HCT116 (cell line): ENCODE data around the gene PPP1R2B. TPM values are rescaled to one million over a fixed set of nuclear protein-coding genes. Genes with fewer than 3 reads are reported as not detected.

Source experiments
- ATAC-seq: fragments of 200-7000 bp; cut with Tn5 transposase; 2 replicates; pipeline ENCODE4 v1.9.1; 2020; ENCODE audit warnings: mild to moderate bottlenecking, moderate library complexity
- BruUV-seq: library from RNA; stranded (reverse); fragments of 400-500 nt; replicated peaks from 2 replicates; lab custom pipeline; 2021; lab: Mats Ljungman, UMichigan
- CTCF ChIA-PET: fragments of 300-600 bp; sonication (Branson Sonifier 250); formaldehyde crosslinking; loops from one replicate; lab custom pipeline; 2021; ENCODE audit warnings: antibody characterized with exemption; lab: Charles Lee
- POLR2A ChIA-PET: fragments of 300-600, 350-600 bp; sonication (Branson Sonifier 250); formaldehyde crosslinking; loops from one replicate; lab custom pipeline; 2021; ENCODE audit warnings: antibody characterized with exemption; lab: Charles Lee
- RAD21 ChIA-PET, 2 experiments: fragments of 300-600 bp; sonication (Branson Sonifier 250); formaldehyde crosslinking; loops; one replicate each; lab custom pipeline; 2023; ENCODE audit warnings: low total read pairs in 2 of 2; ENCODE audit not compliant: uncharacterized antibody in 2 of 2, unreplicated experiment in 2 of 2, low non-redundant PET in 1 of 2; lab: Charles Lee
- DNase-seq: peaks from one replicate; pipeline ENCODE4 v3.0.0-alpha.2; 2010; ENCODE audit warnings: low read depth, low spot score
- H2AFZ ChIP-seq: fragments of 200-600 bp; shearing (Covaris generic), sonication (generic); 2 replicates; pipeline ENCODE4 v1.6.1; 2017; ENCODE audit warnings: low read depth, mixed run types, mixed read lengths, antibody characterized with exemption, low read length; ENCODE audit not compliant: poor library complexity, severe bottlenecking
- H3K27ac ChIP-seq: 2 replicates; pipeline ENCODE4 v1.5.1; 2012; ENCODE audit warnings: low read depth, low read length
- H3K27me3 ChIP-seq: fragments of 200-600 bp; sonication (generic); 2 replicates; pipeline ENCODE4 v1.6.1; 2016; ENCODE audit warnings: mixed run types, low read length, mixed read lengths; ENCODE audit not compliant: insufficient read depth
- H3K36me3 ChIP-seq, 2 experiments: fragments of 200-500 bp in 1 of 2; fragments of 200-600 bp in 1 of 2; sonication (Bioruptor generic) in 1 of 2; sonication (generic) in 1 of 2; 2 replicates each; pipeline versions ENCODE4 v1.5.1 to v1.6.1; 2014 to 2016; ENCODE audit warnings: low read length in 2 of 2, inconsistent platforms in 1 of 2, mixed read lengths in 1 of 2, mixed run types in 1 of 2; ENCODE audit not compliant: insufficient read depth in 2 of 2, control insufficient read depth in 1 of 2
- H3K4me1 ChIP-seq, 2 experiments: fragments of 200-600 bp in 1 of 2; sonication (generic) in 1 of 2; 2 replicates each; pipeline versions ENCODE4 v1.5.1 to v1.6.1; 2012 to 2017; ENCODE audit warnings: low read length in 2 of 2, inconsistent platforms in 1 of 2, mild to moderate bottlenecking in 1 of 2, mixed read lengths in 1 of 2, mixed run types in 1 of 2, moderate library complexity in 1 of 2; ENCODE audit not compliant: insufficient read depth in 2 of 2, control insufficient read depth in 1 of 2
- H3K4me2 ChIP-seq: fragments of 200-600 bp; sonication (generic); 2 replicates; pipeline ENCODE4 v1.6.1; 2017; ENCODE audit warnings: mixed run types, low read length, mixed read lengths
- H3K4me3 ChIP-seq, 2 experiments: fragments of 200-600 bp in 1 of 2; sonication (generic) in 1 of 2; replicated peaks in 1 of 2; 2 replicates each; pipeline ENCODE4 v1.5.1; 2011 to 2016; ENCODE audit warnings: low read length in 2 of 2, control low read depth in 1 of 2, low read depth in 1 of 2, mild to moderate bottlenecking in 1 of 2, mixed read lengths in 1 of 2, mixed run types in 1 of 2
- H3K79me2 ChIP-seq: fragments of 200-600 bp; sonication (generic); 2 replicates; pipeline ENCODE4 v1.6.1; 2017; ENCODE audit warnings: mild to moderate bottlenecking, mixed run types, low read length, moderate library complexity, mixed read lengths; ENCODE audit not compliant: insufficient read depth
- H3K9ac ChIP-seq: fragments of 200-600 bp; sonication (generic); 2 replicates; pipeline ENCODE4 v1.6.1; 2016; ENCODE audit warnings: low read length, mixed read lengths
- H3K9me2 ChIP-seq: fragments of 200-600 bp; sonication (generic), shearing (Covaris generic); 2 replicates; pipeline ENCODE4 v1.6.1; 2017; ENCODE audit warnings: mixed run types, mild to moderate bottlenecking, moderate library complexity; ENCODE audit not compliant: insufficient read depth
- H3K9me3 ChIP-seq, 2 experiments: fragments of 200-500 bp in 1 of 2; fragments of 200-600 bp in 1 of 2; sonication (Bioruptor generic) in 1 of 2; sonication (generic) in 1 of 2; 2 replicates each; pipeline ENCODE4 v1.6.1; 2014 to 2017; ENCODE audit warnings: low read length in 2 of 2, mixed read lengths in 2 of 2, inconsistent platforms in 1 of 2, low read depth in 1 of 2, mild to moderate bottlenecking in 1 of 2, mixed run types in 1 of 2, moderate library complexity in 1 of 2; ENCODE audit not compliant: control insufficient read depth in 1 of 2, insufficient read depth in 1 of 2
- H4K20me1 ChIP-seq: fragments of 200-600 bp; sonication (generic), shearing (Covaris generic); 2 replicates; pipeline ENCODE4 v1.6.1; 2017; ENCODE audit warnings: mixed run types, mild to moderate bottlenecking, moderate library complexity; ENCODE audit not compliant: insufficient read depth
- CEBPB ChIP-seq: IDR thresholded peaks from 2 replicates; pipeline ENCODE4 v1.6.1; 2012; ENCODE audit warnings: low read depth
- CTCF ChIP-seq, 3 experiments: fragments of 200-600 bp in 1 of 3; sonication (generic) in 1 of 3; IDR thresholded peaks in 2 of 3; conservative IDR thresholded peaks in 1 of 3; 2 replicates each; pipeline ENCODE4 v1.5.1; 2012 to 2017; ENCODE audit warnings: low read depth in 2 of 3, low read length in 2 of 3, antibody characterized with exemption in 1 of 3, borderline replicate concordance in 1 of 3, control low read depth in 1 of 3, mild to moderate bottlenecking in 1 of 3, mixed read lengths in 1 of 3, mixed run types in 1 of 3, moderate library complexity in 1 of 3; ENCODE audit not compliant: insufficient read depth in 1 of 3
- EGR1 ChIP-seq: IDR thresholded peaks from 2 replicates; pipeline ENCODE4 v1.6.1; 2012; ENCODE audit warnings: low read depth
- ELF1 ChIP-seq: IDR thresholded peaks from 2 replicates; pipeline ENCODE4 v1.6.1; 2012; ENCODE audit warnings: low read depth, borderline replicate concordance
- EZH2 ChIP-seq: fragments of 200-600 bp; sonication (generic); IDR thresholded peaks from 2 replicates; pipeline ENCODE4 v1.6.1; 2017; ENCODE audit warnings: antibody characterized with exemption, mixed run types
- EZH2phosphoT487 ChIP-seq: fragments of 200-600 bp; IDR thresholded peaks from 2 replicates; pipeline ENCODE4 v1.6.1; 2018; ENCODE audit warnings: antibody characterized with exemption, borderline replicate concordance
- FOSL1 ChIP-seq: IDR thresholded peaks from 2 replicates; pipeline ENCODE4 v1.6.1; 2012; ENCODE audit warnings: low read depth
- MAX ChIP-seq: IDR thresholded peaks from 2 replicates; pipeline ENCODE4 v1.6.1; 2012
- POLR2AphosphoS5 ChIP-seq: IDR thresholded peaks from 2 replicates; pipeline ENCODE4 v1.6.1; 2011; ENCODE audit warnings: mild to moderate bottlenecking, low read depth, low read length, moderate library complexity
- RAD21 ChIP-seq: IDR thresholded peaks from 2 replicates; pipeline ENCODE4 v1.6.1; 2012; ENCODE audit warnings: low read depth, mild to moderate bottlenecking
- SIN3A ChIP-seq: IDR thresholded peaks from 2 replicates; pipeline ENCODE4 v1.6.1; 2012; ENCODE audit warnings: low read depth
- SP1 ChIP-seq: IDR thresholded peaks from 2 replicates; pipeline ENCODE4 v1.6.1; 2012; ENCODE audit warnings: low read depth
- SRF ChIP-seq: IDR thresholded peaks from 2 replicates; pipeline ENCODE4 v1.6.1; 2012; ENCODE audit warnings: low read depth
- TCF7L2 ChIP-seq: IDR thresholded peaks from 2 replicates; pipeline ENCODE4 v1.7.0; 2011; ENCODE audit warnings: borderline replicate concordance, inconsistent platforms; ENCODE audit not compliant: insufficient read depth, insufficient read length; ENCODE audit errors: extremely low read depth
- ZBTB33 ChIP-seq: IDR thresholded peaks from 2 replicates; pipeline ENCODE4 v1.6.1; 2011; ENCODE audit warnings: mild to moderate bottlenecking, low read length, moderate library complexity; ENCODE audit not compliant: insufficient replicate concordance; ENCODE audit errors: extremely low read depth
- ZFX ChIP-seq: fragments of 450-650 bp; IDR thresholded peaks from 2 replicates; pipeline ENCODE4 v1.6.1; 2017
- ZNF274 ChIP-seq: fragments of 200-500 bp; sonication (Bioruptor generic); IDR thresholded peaks from 2 replicates; pipeline ENCODE4 v1.6.1; 2014; ENCODE audit warnings: mild to moderate bottlenecking, low read depth, low read length, inconsistent platforms
- intact Hi-C: fragments of 100-400 bp; cut with micrococcal nuclease; formaldehyde crosslinking; loops from 2 replicates; pipeline ENCODE4 v1.10.0; 2022
- total RNA-seq: library from RNA; stranded (reverse); gene quantifications from one replicate; pipeline ENCODE4 v1.2.1, GENCODE V29; 2021; ENCODE audit not compliant: unreplicated experiment

Gene PPP1R2B
- total RNA-seq, 1 experiment from 2014 or later: not detected

GRCh38 chr5:156824241-156824640 lies 25.9 kb upstream of the PPP1R2B start:
- no peaks in the 10 kb centered on the region for H3K9me3 ChIP-seq
- H3K4me1 ChIP-seq: no peaks in the 10 kb centered on the region
- DNase-seq (no peak), ATAC-seq (no peak)
- ChIA-PET CTCF (interaction anchor here (1.7 kb wide), 1 partner anchor 308 kb away, joined by 11 read pairs; no protein-coding TSS in a partner anchor), POLR2A (no interaction called here), RAD21 (no interaction called here)
- H3K79me2 ChIP-seq: no peaks in the 10 kb centered on the region
- TF ChIP-seq ZFX (no peak), ZNF274 (no peak), SRF (no peak), EZH2 (no peak), POLR2AphosphoS5 (no peak), SP1 (no peak), FOSL1 (no peak), CEBPB (no peak), TCF7L2 (no peak), CTCF (IDR thresholded peaks at IDR 0.05 in 2 of 3, conservative IDR thresholded peaks at IDR 0.05 in 1 of 3; ENCODE audit: borderline replicate concordance in 1 of 3, insufficient read depth in 1 of 3, low read depth in 2 of 3, low read length in 2 of 3) (no peak), ZBTB33 (no peak), ELF1 (no peak), EGR1 (no peak), SIN3A (no peak), EZH2phosphoT487 (no peak), MAX (no peak), RAD21 (no peak)
- H3K27ac ChIP-seq: no peak overlapping the region
- intact Hi-C loops: loop anchor here (1.0 to 10.0 kb wide), 2 partner anchors 1685 to 1849 kb away; no protein-coding TSS in a partner anchor
- no peak overlapping the region for H3K4me3 ChIP-seq
- H2AFZ ChIP-seq: no peak overlapping the region
- H3K9ac ChIP-seq: no peak overlapping the region
- H3K36me3 ChIP-seq: no peaks in the 10 kb centered on the region
- no peak overlapping the region for H3K4me2 ChIP-seq
- H4K20me1 ChIP-seq: no peaks in the 10 kb centered on the region
- BruUV-seq: no TSS peak
- H3K27me3 ChIP-seq: 0 out of 2 replicates have a peak, but pooled peaks cover 4% of the 10 kb centered on the region
- H3K9me2 ChIP-seq: no peaks in the 10 kb centered on the region
